ENCODE measurements around the gene CCDC38.

CCDC38 gene

DNA sequence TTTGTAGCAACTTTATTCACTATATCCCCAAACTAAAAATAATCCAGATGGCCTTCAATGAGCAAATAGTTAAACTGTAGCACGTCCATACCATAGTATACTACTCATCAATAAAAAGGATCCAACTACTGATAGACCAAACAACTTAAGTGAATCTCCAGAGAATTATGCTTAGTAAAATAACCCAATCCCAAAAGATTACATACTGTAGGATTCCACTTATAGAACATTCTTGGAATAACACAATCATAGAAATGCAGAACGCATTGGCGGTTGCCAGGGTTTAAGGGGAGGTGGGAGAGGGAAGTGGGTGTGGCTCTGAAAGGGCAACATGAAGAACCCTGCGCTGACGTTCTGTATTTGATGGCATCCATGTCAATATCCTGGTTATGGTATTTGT is 55.1 kb downstream of the CCDC38 start:
- Histone ChIP-seq H3K4me1 (no peaks in the 10 kb centered on the region), H3K4me3 (ENCODE audit: low read depth, low read length) (no peak overlapping the region), H3K9me3 (no peaks in the 10 kb centered on the region), H3K27me3 (peaks cover 8% of the 10 kb centered on the region; the same call in 1 of the 2 replicates), H3K36me3 (no peaks in the 10 kb centered on the region)
- no peak for DNase-seq
- no peak for TF ChIP-seq CTCF (IDR thresholded peaks at IDR 0.05; ENCODE audit: low read depth, low read length)

DNA sequence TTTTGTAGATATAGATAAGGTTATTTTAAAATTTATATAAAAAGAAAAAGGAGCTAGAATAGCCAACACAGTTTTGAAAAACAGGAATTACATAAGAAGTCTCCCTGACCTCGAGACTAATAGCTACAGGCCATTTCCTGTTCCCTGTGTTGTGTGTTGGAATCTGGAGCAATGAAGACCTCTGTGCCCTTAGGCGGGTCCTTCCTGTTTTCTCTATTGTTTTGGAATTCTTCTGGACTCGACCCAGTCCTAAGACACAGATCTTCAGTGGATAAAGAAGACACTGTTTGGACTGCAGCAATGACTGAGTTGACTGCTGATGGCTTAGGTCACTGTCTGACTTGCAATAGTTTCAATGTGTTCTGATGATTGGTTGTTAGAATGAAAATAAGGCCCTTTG is 57.4 kb downstream of the CCDC38 start:
- Histone ChIP-seq H3K36me3 (no peaks in the 10 kb centered on the region), H3K9me3 (no peaks in the 10 kb centered on the region), H3K4me1 (no peaks in the 10 kb centered on the region), H3K4me3 (ENCODE audit: low read depth, low read length) (no peak overlapping the region), H3K27me3 (peaks cover 8% of the 10 kb centered on the region; the same call in 1 of the 2 replicates)
- DNase-seq: no peak
- no peak for TF ChIP-seq CTCF (IDR thresholded peaks at IDR 0.05; ENCODE audit: low read depth, low read length)

DNA sequence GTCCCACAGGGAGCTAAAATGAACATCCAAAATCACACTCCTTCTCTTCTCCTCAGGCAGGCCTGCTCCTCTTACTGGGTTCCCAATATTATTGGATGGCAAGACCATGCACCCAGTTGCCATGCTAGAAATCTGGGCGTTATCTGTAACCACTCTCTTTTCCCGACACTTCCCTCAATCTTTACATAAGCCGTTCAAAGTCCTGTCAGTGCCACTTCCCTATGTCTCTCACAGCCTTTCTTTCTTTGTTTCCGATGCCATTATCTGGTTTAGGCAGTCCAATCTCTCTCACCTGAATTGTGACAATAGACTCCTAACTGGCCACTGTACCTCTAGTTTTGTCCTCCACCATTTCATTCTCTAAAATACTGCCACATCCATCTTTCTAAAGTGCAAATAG is 59.5 kb downstream of the CCDC38 start:
- no peak overlapping the region for H3K4me3 ChIP-seq (ENCODE audit: low read depth, low read length)
- H3K9me3 ChIP-seq: no peaks in the 10 kb centered on the region
- H3K36me3 ChIP-seq: no peaks in the 10 kb centered on the region
- peaks cover 8% of the 10 kb centered on the region; the same call in 1 of the 2 replicates for H3K27me3 ChIP-seq
- DNase-seq: no peak
- H3K4me1 ChIP-seq: no peaks in the 10 kb centered on the region
- no peak for TF ChIP-seq CTCF (IDR thresholded peaks at IDR 0.05; ENCODE audit: low read depth, low read length)

DNA sequence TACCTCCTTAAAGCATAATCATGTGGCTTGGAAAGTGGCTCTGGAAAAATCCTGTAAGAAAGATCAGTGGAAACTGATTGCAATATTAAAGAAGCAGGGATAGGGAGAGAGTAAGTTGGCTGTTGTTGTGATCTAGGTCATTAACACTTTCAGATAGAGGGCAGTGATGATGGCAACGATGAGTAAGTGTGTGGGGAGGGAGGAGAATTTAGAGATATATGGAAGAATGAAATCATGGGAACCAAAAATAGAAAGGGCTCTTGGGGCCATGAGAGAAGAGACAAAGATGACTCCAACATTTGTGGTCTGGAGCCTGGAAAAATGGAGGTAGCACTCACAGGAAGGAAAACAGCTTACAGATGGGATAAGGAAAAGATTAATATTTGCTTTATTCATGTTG is 60.3 kb downstream of the CCDC38 start:
- Histone ChIP-seq H3K36me3 (no peaks in the 10 kb centered on the region), H3K4me3 (ENCODE audit: low read depth, low read length) (no peak overlapping the region), H3K27me3 (peaks cover 8% of the 10 kb centered on the region; the same call in 1 of the 2 replicates), H3K9me3 (no peaks in the 10 kb centered on the region), H3K4me1 (no peaks in the 10 kb centered on the region)
- TF ChIP-seq CTCF (IDR thresholded peaks at IDR 0.05; ENCODE audit: low read depth, low read length): no peak
- no peak for DNase-seq

DNA sequence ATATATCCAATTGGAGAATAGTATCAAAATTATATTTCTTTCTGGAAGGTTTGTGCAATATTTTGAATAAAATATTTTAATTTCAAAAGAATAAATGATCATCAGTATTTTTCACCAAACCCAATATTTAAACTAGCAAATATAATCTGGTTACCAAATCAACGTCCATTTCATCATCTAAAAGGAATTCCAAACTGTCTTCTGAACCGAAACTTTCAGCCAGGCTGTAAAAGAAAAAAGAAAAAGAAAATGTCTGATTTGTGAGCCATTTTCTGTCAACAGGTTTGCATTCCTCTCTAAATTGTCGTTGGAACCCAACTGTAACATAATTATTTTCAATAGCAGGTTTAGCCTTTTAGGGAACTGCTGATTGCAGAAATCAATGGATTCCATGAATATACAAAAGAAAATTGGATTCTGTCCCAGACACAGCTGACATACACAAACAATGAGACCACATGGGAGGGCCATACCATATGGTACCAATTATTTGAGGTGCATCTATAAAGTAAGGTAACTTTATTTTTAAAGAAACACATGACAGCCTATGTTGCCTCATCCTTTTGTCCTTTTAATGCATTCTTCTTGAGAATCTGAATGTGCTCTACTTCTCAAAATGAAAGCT is 61.0 kb downstream of the CCDC38 start:
- no peak for DNase-seq
- no peak for TF ChIP-seq CTCF (IDR thresholded peaks at IDR 0.05; ENCODE audit: low read depth, low read length)
- Histone ChIP-seq H3K4me3 (ENCODE audit: low read depth, low read length) (no peak overlapping the region), H3K27me3 (peaks cover 8% of the 10 kb centered on the region; the same call in 1 of the 2 replicates), H3K9me3 (no peaks in the 10 kb centered on the region), H3K4me1 (no peaks in the 10 kb centered on the region), H3K36me3 (no peaks in the 10 kb centered on the region)

DNA sequence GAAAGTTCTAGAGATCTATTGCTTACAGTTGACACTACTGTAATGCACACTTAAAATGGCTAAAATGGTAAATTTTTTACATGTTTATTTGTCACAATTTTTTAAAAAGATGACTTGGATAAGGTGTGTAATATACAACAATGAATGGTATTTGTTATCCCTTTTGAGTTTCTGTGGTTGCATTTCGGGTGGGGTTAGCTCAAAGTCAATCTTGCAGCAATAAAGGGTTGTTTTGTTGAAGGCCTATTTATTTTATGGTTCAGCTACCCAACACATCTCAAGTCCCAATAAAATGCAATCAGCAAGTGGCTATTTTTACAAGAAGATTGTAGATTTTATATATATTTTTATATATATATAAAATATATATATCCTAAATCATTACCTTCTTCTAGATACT is 61.5 kb downstream of the CCDC38 start:
- Histone ChIP-seq H3K27me3 (peaks cover 8% of the 10 kb centered on the region; the same call in 1 of the 2 replicates), H3K9me3 (no peaks in the 10 kb centered on the region), H3K4me1 (no peaks in the 10 kb centered on the region), H3K36me3 (no peaks in the 10 kb centered on the region), H3K4me3 (ENCODE audit: low read depth, low read length) (no peak overlapping the region)
- no peak for TF ChIP-seq CTCF (IDR thresholded peaks at IDR 0.05; ENCODE audit: low read depth, low read length)
- no peak for DNase-seq

All from BE2C (cell line).